PC-9 (cell line): ENCODE measurements around the gene WRAP73. TPM values are rescaled to one million over a fixed set of nuclear protein-coding genes. Genes with fewer than 3 reads are reported as not detected.
"Not testable (repeated sequence)": the region's sequence is repeated elsewhere in the genome, so short reads cannot be mapped to it uniquely, and the experiment has no call there.

Experiments used
- BruUV-seq: library from RNA; stranded (reverse); fragments of 400-500 nt; replicated peaks from 2 replicates; lab custom pipeline; 2021; lab: Mats Ljungman, UMichigan
- CTCF ChIA-PET: fragments of 300-600 bp; sonication (Branson Sonifier 250); formaldehyde crosslinking; loops from one replicate; lab custom pipeline; 2022; ENCODE audit warnings: antibody characterized with exemption; lab: Charles Lee
- POLR2A ChIA-PET: fragments of 300-600 bp; sonication (Branson Sonifier 250); formaldehyde crosslinking; loops from one replicate; lab custom pipeline; 2022; ENCODE audit warnings: antibody characterized with exemption; ENCODE audit not compliant: unreplicated experiment; lab: Charles Lee
- DNase-seq, 2 experiments: peaks; one replicate each; pipeline versions ENCODE4 v3.0.0 to v3.0.0-alpha.2; 2015 to 2022; ENCODE audit warnings: mixed read lengths in 1 of 2
- H2AFZ ChIP-seq: fragments of 200-600 bp; sonication (generic); 2 replicates; pipeline ENCODE4 v1.8.1; 2017; ENCODE audit warnings: antibody characterized with exemption
- H3F3A ChIP-seq: fragments of 200-600 bp; sonication (generic); 2 replicates; pipeline ENCODE4 v1.8.1; 2017; ENCODE audit warnings: antibody characterized with exemption, mild to moderate bottlenecking, low read depth; ENCODE audit not compliant: insufficient read depth
- H3K27ac ChIP-seq: fragments of 200-600 bp; sonication (generic); 2 replicates; pipeline ENCODE4 v1.6.1; 2016; ENCODE audit warnings: mixed run types
- H3K27me3 ChIP-seq: fragments of 200-600 bp; sonication (generic); 2 replicates; pipeline ENCODE4 v1.6.1; 2016; ENCODE audit warnings: low read depth, mixed run types; ENCODE audit not compliant: insufficient read depth
- H3K36me3 ChIP-seq: fragments of 200-600 bp; sonication (generic); 2 replicates; pipeline ENCODE4 v1.6.1; 2016; ENCODE audit warnings: low read depth, mixed run types
- H3K4me1 ChIP-seq: fragments of 200-600 bp; sonication (generic); replicated peaks from 2 replicates; pipeline ENCODE4 v1.6.1; 2016; ENCODE audit warnings: mixed run types; ENCODE audit not compliant: insufficient read depth
- H3K4me2 ChIP-seq: fragments of 200-600 bp; sonication (generic); 2 replicates; pipeline ENCODE4 v1.6.1; 2017; ENCODE audit warnings: mixed run types
- H3K4me3 ChIP-seq: fragments of 200-600 bp; sonication (generic); 2 replicates; pipeline ENCODE4 v1.6.1; 2016; ENCODE audit warnings: mixed run types
- H3K79me2 ChIP-seq: fragments of 200-600 bp; sonication (generic); 2 replicates; pipeline ENCODE4 v1.6.1; 2017; ENCODE audit warnings: low read depth, mixed run types
- H3K9me2 ChIP-seq: fragments of 200-600 bp; sonication (generic); 2 replicates; pipeline ENCODE4 v1.8.1; 2017; ENCODE audit warnings: mild to moderate bottlenecking; ENCODE audit not compliant: insufficient read depth
- H3K9me3 ChIP-seq: fragments of 200-600 bp; sonication (generic); 2 replicates; pipeline ENCODE4 v1.8.1; 2016; ENCODE audit warnings: low read depth; ENCODE audit not compliant: insufficient read depth
- H4K20me1 ChIP-seq: fragments of 200-600 bp; sonication (generic); 2 replicates; pipeline ENCODE4 v1.8.1; 2017; ENCODE audit not compliant: insufficient read depth
- CTCF ChIP-seq: fragments of 200-600 bp; sonication (generic); conservative IDR thresholded peaks from 2 replicates; pipeline ENCODE4 v1.6.1; 2017; ENCODE audit warnings: mixed run types, antibody characterized with exemption, mild to moderate bottlenecking, moderate library complexity
- EZH2 ChIP-seq: fragments of 200-600 bp; sonication (generic); IDR thresholded peaks from 2 replicates; pipeline ENCODE4 v1.8.0; 2017; ENCODE audit warnings: antibody characterized with exemption, low read depth
- intact Hi-C: fragments of 100-400 bp; cut with micrococcal nuclease; formaldehyde crosslinking; loops from one replicate; pipeline ENCODE4 v1.10.0; 2022; ENCODE audit not compliant: unreplicated experiment
- total RNA-seq: library from RNA; stranded (reverse); gene quantifications from 2 replicates; pipeline ENCODE4 v1.2.3, GENCODE V29; 2021

The WRAP73 gene
- total RNA-seq, 1 experiment from 2014 or later = 25.5 TPM

GRCh38 chr1:3586986-3587759 lies 62.7 kb downstream of the WRAP73 start:
- Histone ChIP-seq H4K20me1 (no peaks in the 10 kb centered on the region), H3K36me3 (no peaks in the 10 kb centered on the region), H3K4me2 (no peak overlapping the region), H3K4me3 (no peak overlapping the region), H3K9me3 (no peaks in the 10 kb centered on the region), H2AFZ (no peak overlapping the region), H3K79me2 (no peaks in the 10 kb centered on the region), H3K27me3 (no peaks in the 10 kb centered on the region), H3K27ac (no peak overlapping the region), H3F3A (peaks cover 12% of the 10 kb centered on the region; the same call in 1 of the 2 replicates), H3K9me2 (no peaks in the 10 kb centered on the region), H3K4me1 (no peaks in the 10 kb centered on the region)
- intact Hi-C loops = no loop called here
- CTCF ChIA-PET = no interaction called here
- DNase-seq = no peak
- TF ChIP-seq CTCF = no peak
- no peak for TF ChIP-seq EZH2
- POLR2A ChIA-PET = no interaction called here
- BruUV-seq = no TSS peak

GRCh38 chr1:3585940-3586568 lies 63.8 kb downstream of the WRAP73 start:
- Histone ChIP-seq H3K4me2 (no peak overlapping the region), H3K9me3 (no peaks in the 10 kb centered on the region), H3K4me3 (no peak overlapping the region), H3K27me3 (no peaks in the 10 kb centered on the region), H4K20me1 (no peaks in the 10 kb centered on the region; the same call in 1 of the 2 replicates), H3K27ac (no peak overlapping the region), H2AFZ (no peak overlapping the region), H3K4me1 (no peaks in the 10 kb centered on the region), H3K36me3 (no peaks in the 10 kb centered on the region), H3F3A (peaks cover 12% of the 10 kb centered on the region; the same call in 1 of the 2 replicates), H3K9me2 (no peaks in the 10 kb centered on the region), H3K79me2 (no peaks in the 10 kb centered on the region)
- no peak for DNase-seq
- CTCF ChIA-PET = no interaction called here
- intact Hi-C loops = no loop called here
- no peak for TF ChIP-seq CTCF
- BruUV-seq = no TSS peak
- POLR2A ChIA-PET = no interaction called here

- H2AFZ ChIP-seq, BruUV-seq, CTCF ChIA-PET, H3K9me2 ChIP-seq, intact Hi-C loops, H3K4me1 ChIP-seq, H3K27me3 ChIP-seq, H3K36me3 ChIP-seq, H4K20me1 ChIP-seq, DNase-seq, H3K4me3 ChIP-seq, POLR2A ChIA-PET, H3K27ac ChIP-seq, H3K9me3 ChIP-seq, H3K79me2 ChIP-seq, H3K4me2 ChIP-seq: not testable (repeated sequence)
- peaks cover 12% of the 10 kb centered on the region; the same call in 1 of the 2 replicates for H3F3A ChIP-seq
These were observed 64.5 kb downstream of the WRAP73 start for GRCh38 chr1:3585353-3585868.
